Peyer's patch (tissue), 4 donors: ENCODE measurements around the gene VILL.

Experiments
- CTCF ChIP-seq, 6 experiments: fragments of 450-650 bp in 4 of 6; fragments of 200-600 bp in 2 of 6; sonication (generic) in 1 of 6; IDR thresholded peaks; one replicate each; pipeline ENCODE4 v1.5.1; 2017 to 2019; ENCODE audit warnings: antibody characterized with exemption in 6 of 6, mild to moderate bottlenecking in 3 of 6, moderate library complexity in 1 of 6
- POLR2A ChIP-seq, 2 donors: fragments of 450-650 bp; IDR thresholded peaks; one replicate each; pipeline ENCODE4 v1.5.1; 2017; ENCODE audit warnings: antibody characterized with exemption in 2 of 2, mild to moderate bottlenecking in 2 of 2, moderate library complexity in 2 of 2

- no peak for TF ChIP-seq CTCF (IDR thresholded peaks at IDR 0.05)
- no peak for TF ChIP-seq POLR2A (IDR thresholded peaks at IDR 0.05)
Measured at GRCh38 chr3:38028621-38029361, 38.2 kb downstream of the VILL start.
